ENCODE data around the gene HAUS2. TPM values are rescaled to one million over a fixed set of nuclear protein-coding genes. Genes with fewer than 3 reads are reported as not detected.

The HAUS2 gene
- total RNA-seq, 1 experiment from 2014 or later, result 39.8 TPM

- no peak overlapping the region for H3K4me3 ChIP-seq (replicated peaks in 1 of 2; ENCODE audit: low read depth in 1 of 2, low read length in 2 of 2)
- H4K20me1 ChIP-seq (ENCODE audit: insufficient read depth), result no peaks in the 10 kb centered on the region
- no TSS peak for BruUV-seq (replicated peaks)
- TF ChIP-seq POLR2AphosphoS5 (IDR thresholded peaks at IDR 0.05; ENCODE audit: low read depth, low read length), result no peak
- no peak for TF ChIP-seq CEBPB (IDR thresholded peaks at IDR 0.05; ENCODE audit: low read depth)
- no peak for TF ChIP-seq REST (IDR thresholded peaks at IDR 0.05; ENCODE audit: low read depth)
- no peak for TF ChIP-seq CTCF (IDR thresholded peaks at IDR 0.05 in 2 of 3, conservative IDR thresholded peaks at IDR 0.05 in 1 of 3; ENCODE audit: borderline replicate concordance in 1 of 3, insufficient read depth in 1 of 3, low read depth in 2 of 3, low read length in 2 of 3)
- TF ChIP-seq ELF1 (IDR thresholded peaks at IDR 0.05; ENCODE audit: borderline replicate concordance, low read depth), result no peak
- TF ChIP-seq EZH2 (IDR thresholded peaks at IDR 0.05), result no peak
- no peak for TF ChIP-seq RAD21 (IDR thresholded peaks at IDR 0.05; ENCODE audit: low read depth)
- CTCF ChIA-PET, result no interaction called here
- no peak overlapping the region for H3K9ac ChIP-seq (ENCODE audit: low read length)
- no peak overlapping the region for H3K27ac ChIP-seq (ENCODE audit: low read depth, low read length)
- H3K4me2 ChIP-seq (ENCODE audit: low read length), result no peak overlapping the region
- H3K9me2 ChIP-seq (ENCODE audit: insufficient read depth), result no peaks in the 10 kb centered on the region
- peaks cover 4% of the 10 kb centered on the region; the same call in 1 of the 2 replicates for H3K79me2 ChIP-seq (ENCODE audit: insufficient read depth, low read length)
- POLR2A ChIA-PET, result interaction anchor here (0.6 kb wide), 1 partner anchor 9 kb away, joined by 3 read pairs; no protein-coding TSS in a partner anchor
- no peaks in the 10 kb centered on the region for H3K9me3 ChIP-seq (ENCODE audit: control insufficient read depth in 1 of 2, insufficient read depth in 1 of 2, low read depth in 1 of 2, low read length in 2 of 2)
- no peak for ATAC-seq
- H3K4me1 ChIP-seq (ENCODE audit: control insufficient read depth in 1 of 2, insufficient read depth in 2 of 2, low read length in 2 of 2), result peaks cover 16 to 31% of the 10 kb centered on the region in 2 experiments
- intact Hi-C loops (cut with micrococcal nuclease), result no loop called here
- H2AFZ ChIP-seq (ENCODE audit: low read depth, low read length, poor library complexity, severe bottlenecking), result no peak overlapping the region
- H3K27me3 ChIP-seq (ENCODE audit: insufficient read depth, low read length), result no peaks in the 10 kb centered on the region; the same call in 1 of the 2 replicates
- DNase-seq (ENCODE audit: low read depth, low spot score), result no peak
- no peaks in the 10 kb centered on the region for H3K36me3 ChIP-seq (ENCODE audit: control insufficient read depth in 1 of 2, insufficient read depth in 2 of 2, low read length in 2 of 2)
- RAD21 ChIA-PET (ENCODE audit: low non-redundant PET in 1 of 2, low total read pairs in 2 of 2, uncharacterized antibody in 2 of 2, unreplicated experiment in 2 of 2), result no interaction called here
Measured at GRCh38 chr15:42578984-42579537, 30.4 kb downstream of the HAUS2 start.
